Thyroid gland (tissue), 4 donors: ENCODE results near the gene PLEKHN1.

Source experiments
- POLR2A ChIP-seq, 2 donors: fragments of 450-650 bp; IDR thresholded peaks; one replicate each; pipeline ENCODE4 v1.6.1; 2017; ENCODE audit warnings: antibody characterized with exemption in 2 of 2, mild to moderate bottlenecking in 2 of 2, moderate library complexity in 1 of 2
- TF ChIP-seq, protein P1 (sequence below), 6 experiments: fragments of 200-600 bp in 3 of 6; fragments of 450-650 bp in 3 of 6; sonication (generic) in 3 of 6; IDR thresholded peaks; one replicate each; pipeline ENCODE4 v1.5.1; 2016 to 2019; ENCODE audit warnings: antibody characterized with exemption in 6 of 6, mild to moderate bottlenecking in 2 of 6, inconsistent platforms in 1 of 6, moderate library complexity in 1 of 6

DNA sequence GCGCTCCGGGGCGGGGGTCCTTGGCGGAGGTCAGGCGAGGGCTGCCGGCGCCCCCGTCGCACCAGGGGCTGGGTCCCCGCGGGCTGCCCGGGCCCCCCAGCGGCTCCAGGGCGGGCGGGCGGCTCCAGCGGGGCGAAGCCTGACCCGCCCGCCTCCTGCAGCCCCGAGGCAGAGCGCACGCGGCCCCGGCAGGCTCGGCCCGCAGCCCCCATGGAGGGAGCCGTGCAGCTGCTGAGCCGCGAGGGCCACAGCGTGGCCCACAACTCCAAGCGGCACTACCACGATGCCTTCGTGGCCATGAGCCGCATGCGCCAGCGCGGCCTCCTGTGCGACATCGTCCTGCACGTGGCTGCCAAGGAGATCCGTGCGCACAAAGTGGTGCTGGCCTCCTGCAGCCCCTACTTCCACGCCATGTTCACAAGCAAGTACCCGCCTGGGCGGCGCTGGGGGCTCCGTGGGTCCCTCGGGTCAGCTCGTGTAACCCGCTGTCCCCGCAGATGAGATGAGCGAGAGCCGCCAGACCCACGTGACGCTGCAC, 5.1 kb upstream of the PLEKHN1 start:
- no peak for TF ChIP-seq POLR2A (IDR thresholded peaks at IDR 0.05)
- TF ChIP-seq, protein P1, sequence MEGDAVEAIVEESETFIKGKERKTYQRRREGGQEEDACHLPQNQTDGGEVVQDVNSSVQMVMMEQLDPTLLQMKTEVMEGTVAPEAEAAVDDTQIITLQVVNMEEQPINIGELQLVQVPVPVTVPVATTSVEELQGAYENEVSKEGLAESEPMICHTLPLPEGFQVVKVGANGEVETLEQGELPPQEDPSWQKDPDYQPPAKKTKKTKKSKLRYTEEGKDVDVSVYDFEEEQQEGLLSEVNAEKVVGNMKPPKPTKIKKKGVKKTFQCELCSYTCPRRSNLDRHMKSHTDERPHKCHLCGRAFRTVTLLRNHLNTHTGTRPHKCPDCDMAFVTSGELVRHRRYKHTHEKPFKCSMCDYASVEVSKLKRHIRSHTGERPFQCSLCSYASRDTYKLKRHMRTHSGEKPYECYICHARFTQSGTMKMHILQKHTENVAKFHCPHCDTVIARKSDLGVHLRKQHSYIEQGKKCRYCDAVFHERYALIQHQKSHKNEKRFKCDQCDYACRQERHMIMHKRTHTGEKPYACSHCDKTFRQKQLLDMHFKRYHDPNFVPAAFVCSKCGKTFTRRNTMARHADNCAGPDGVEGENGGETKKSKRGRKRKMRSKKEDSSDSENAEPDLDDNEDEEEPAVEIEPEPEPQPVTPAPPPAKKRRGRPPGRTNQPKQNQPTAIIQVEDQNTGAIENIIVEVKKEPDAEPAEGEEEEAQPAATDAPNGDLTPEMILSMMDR (IDR thresholded peaks at IDR 0.05), result no peak
